Mesenchymal stem cell (in vitro differentiated cells and primary cell): ENCODE data around the gene CRTC3.
A peak's percentile ranks its signal among the peaks of the same experiment; 100 is the strongest.

Source experiments
- DNase-seq: peaks from one replicate; pipeline ENCODE4 v3.0.0-alpha.2; 2013
- H2AFZ ChIP-seq: one replicate; pipeline ENCODE4 v1.6.1; 2013; ENCODE audit warnings: low read depth, mild to moderate bottlenecking, control low read depth, inconsistent platforms, low read length, moderate library complexity
- H2AK5ac ChIP-seq: 2 replicates; pipeline ENCODE4 v1.6.1; 2013; ENCODE audit warnings: low read length, moderate library complexity, mild to moderate bottlenecking, inconsistent platforms; ENCODE audit not compliant: severe bottlenecking
- H2BK120ac ChIP-seq: one replicate; pipeline ENCODE4 v1.6.1; 2013; ENCODE audit warnings: low read depth, mild to moderate bottlenecking, inconsistent platforms, low read length, moderate library complexity
- H2BK12ac ChIP-seq, 2 experiments: one replicate each; pipeline ENCODE4 v1.6.1; 2013; ENCODE audit warnings: inconsistent platforms in 2 of 2, low read length in 2 of 2, mild to moderate bottlenecking in 2 of 2, moderate library complexity in 2 of 2, control low read depth in 1 of 2
- H2BK15ac ChIP-seq: one replicate; pipeline ENCODE4 v1.6.1; 2013; ENCODE audit warnings: mild to moderate bottlenecking, low read depth, inconsistent platforms; ENCODE audit not compliant: poor library complexity, severe bottlenecking
- H2BK5ac ChIP-seq: 2 replicates; pipeline ENCODE4 v1.6.1; 2013; ENCODE audit warnings: low read depth, mild to moderate bottlenecking, low read length, control low read depth, inconsistent platforms; ENCODE audit not compliant: poor library complexity, severe bottlenecking
- H3K14ac ChIP-seq, 2 experiments: one replicate each; pipeline ENCODE4 v1.6.1; 2013; ENCODE audit warnings: inconsistent platforms in 2 of 2, low read length in 2 of 2, control low read depth in 1 of 2, mild to moderate bottlenecking in 1 of 2, moderate library complexity in 1 of 2
- H3K18ac ChIP-seq, 2 experiments: one replicate each; pipeline ENCODE4 v1.6.1; 2013; ENCODE audit warnings: inconsistent platforms in 2 of 2, low read length in 2 of 2, control low read depth in 1 of 2, low read depth in 1 of 2, mild to moderate bottlenecking in 1 of 2
- H3K23ac ChIP-seq, 2 experiments: one replicate each; pipeline ENCODE4 v1.6.1; 2013; ENCODE audit warnings: inconsistent platforms in 2 of 2, low read length in 2 of 2, mild to moderate bottlenecking in 2 of 2, moderate library complexity in 2 of 2, control low read depth in 1 of 2
- H3K27ac ChIP-seq: 2 replicates; pipeline ENCODE4 v1.5.1; 2013; ENCODE audit warnings: mild to moderate bottlenecking, moderate library complexity, low read length, control low read depth, inconsistent platforms; ENCODE audit not compliant: poor library complexity, severe bottlenecking
- H3K27me3 ChIP-seq, 2 experiments: 2 replicates each; pipeline versions ENCODE4 v1.6.1 to v1.7.0; 2013; ENCODE audit warnings: low read length in 2 of 2, mild to moderate bottlenecking in 2 of 2, moderate library complexity in 2 of 2, control low read depth in 1 of 2, inconsistent platforms in 1 of 2; ENCODE audit not compliant: control insufficient read depth in 1 of 2, insufficient read depth in 1 of 2
- H3K36me3 ChIP-seq, 2 experiments: 2 replicates each; pipeline versions ENCODE4 v1.6.1 to v1.7.0; 2013; ENCODE audit warnings: low read length in 2 of 2, control low read depth in 1 of 2, inconsistent platforms in 1 of 2, low read depth in 1 of 2, mild to moderate bottlenecking in 1 of 2; ENCODE audit not compliant: insufficient read depth in 2 of 2, control insufficient read depth in 1 of 2
- H3K4ac ChIP-seq, 2 experiments: one replicate each; pipeline ENCODE4 v1.6.1; 2013; ENCODE audit warnings: inconsistent platforms in 2 of 2, low read length in 2 of 2, mild to moderate bottlenecking in 2 of 2, moderate library complexity in 2 of 2, control low read depth in 1 of 2, low read depth in 1 of 2
- H3K4me1 ChIP-seq: 2 replicates; pipeline ENCODE4 v1.6.1; 2013; ENCODE audit warnings: low read depth, low read length, control low read depth; ENCODE audit not compliant: control insufficient read depth, insufficient read depth
- H3K4me2 ChIP-seq: 2 replicates; pipeline ENCODE4 v1.6.1; 2013; ENCODE audit warnings: low read length, mild to moderate bottlenecking, inconsistent platforms; ENCODE audit not compliant: poor library complexity, severe bottlenecking
- H3K4me3 ChIP-seq, 2 experiments: 2 replicates each; pipeline versions ENCODE4 v1.5.1 to v1.7.0; 2013; ENCODE audit warnings: low read length in 2 of 2, mild to moderate bottlenecking in 2 of 2, control low read depth in 1 of 2, low read depth in 1 of 2; ENCODE audit not compliant: insufficient read depth in 1 of 2
- H3K79me1 ChIP-seq: replicated peaks from 2 replicates; pipeline ENCODE4 v1.6.1; 2013; ENCODE audit warnings: mild to moderate bottlenecking, control low read depth, low read length, inconsistent platforms; ENCODE audit not compliant: poor library complexity, severe bottlenecking
- H3K9ac ChIP-seq: 2 replicates; pipeline ENCODE4 v1.7.0; 2013; ENCODE audit warnings: mild to moderate bottlenecking, low read length, moderate library complexity
- H3K9me3 ChIP-seq: 2 replicates; pipeline ENCODE4 v1.7.0; 2013; ENCODE audit warnings: mild to moderate bottlenecking, low read length; ENCODE audit not compliant: control insufficient read depth
- H4K8ac ChIP-seq: one replicate; pipeline ENCODE4 v1.6.1; 2013; ENCODE audit warnings: inconsistent platforms, mild to moderate bottlenecking, low read length, moderate library complexity
- H4K91ac ChIP-seq: one replicate; pipeline ENCODE4 v1.6.1; 2013; ENCODE audit warnings: mild to moderate bottlenecking, low read length, inconsistent platforms
- WGBS: methylation state at CpG from one replicate; pipeline ENCODE4 v1.1.7; 2013; ENCODE audit warnings: mixed read lengths; 5-methylcytosine and 5-hydroxymethylcytosine counted together

CRTC3 gene

DNA sequence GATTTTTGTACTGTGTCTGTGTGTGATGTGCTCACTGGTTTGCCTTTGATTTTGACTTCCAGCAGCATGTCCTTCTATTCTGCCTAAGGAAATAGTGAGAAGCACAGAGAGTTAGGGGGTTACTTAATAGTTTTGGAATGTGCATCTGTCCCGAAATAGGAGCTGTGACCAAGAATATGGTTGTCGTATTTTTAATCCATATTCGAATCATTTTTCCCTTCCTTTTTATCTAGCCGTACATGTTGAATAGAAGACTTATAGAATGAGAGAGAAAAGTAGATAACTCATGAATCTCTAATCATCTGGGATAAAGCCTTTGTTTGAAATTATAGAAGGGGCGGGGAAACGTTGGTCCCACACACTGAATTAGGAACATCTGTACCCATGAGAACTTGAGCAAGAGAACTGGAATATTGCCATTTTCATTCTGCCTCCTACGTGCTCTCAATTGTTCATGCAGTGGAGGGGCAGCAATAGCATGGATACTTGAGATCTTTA is 23.6 kb downstream of the CRTC3 start:
- H2AK5ac ChIP-seq = no peak overlapping the region
- no peak overlapping the region for H2AFZ ChIP-seq
- no peak overlapping the region for H3K4me2 ChIP-seq
- DNase-seq = peak; percentile 38
- H3K79me1 ChIP-seq = peaks cover 22% of the 10 kb centered on the region
- H2BK12ac ChIP-seq = no peak overlapping the region
- H3K27ac ChIP-seq = peak overlapping the region; percentile 37
- peaks cover 0 to 11% of the 10 kb centered on the region in 2 experiments for H3K36me3 ChIP-seq
- H3K4me3 ChIP-seq = peak overlapping the region in 1 of 2 experiments; percentile 17
- no peak overlapping the region for H2BK15ac ChIP-seq
- no peak overlapping the region for H3K4ac ChIP-seq
- WGBS = 77% methylated on average over 5 of the region's 7 CpGs
- H3K9ac ChIP-seq = peak overlapping the region; percentile 67
- no peak overlapping the region for H3K14ac ChIP-seq
- H2BK5ac ChIP-seq = no peak overlapping the region
- no peaks in the 10 kb centered on the region for H3K27me3 ChIP-seq
- H3K4me1 ChIP-seq = peaks cover 2% of the 10 kb centered on the region
- no peak overlapping the region for H2BK120ac ChIP-seq
- no peak overlapping the region for H4K8ac ChIP-seq
- H3K23ac ChIP-seq = no peak overlapping the region
- no peak overlapping the region for H3K18ac ChIP-seq
- H3K9me3 ChIP-seq = no peaks in the 10 kb centered on the region
- H4K91ac ChIP-seq = no peak overlapping the region

DNA sequence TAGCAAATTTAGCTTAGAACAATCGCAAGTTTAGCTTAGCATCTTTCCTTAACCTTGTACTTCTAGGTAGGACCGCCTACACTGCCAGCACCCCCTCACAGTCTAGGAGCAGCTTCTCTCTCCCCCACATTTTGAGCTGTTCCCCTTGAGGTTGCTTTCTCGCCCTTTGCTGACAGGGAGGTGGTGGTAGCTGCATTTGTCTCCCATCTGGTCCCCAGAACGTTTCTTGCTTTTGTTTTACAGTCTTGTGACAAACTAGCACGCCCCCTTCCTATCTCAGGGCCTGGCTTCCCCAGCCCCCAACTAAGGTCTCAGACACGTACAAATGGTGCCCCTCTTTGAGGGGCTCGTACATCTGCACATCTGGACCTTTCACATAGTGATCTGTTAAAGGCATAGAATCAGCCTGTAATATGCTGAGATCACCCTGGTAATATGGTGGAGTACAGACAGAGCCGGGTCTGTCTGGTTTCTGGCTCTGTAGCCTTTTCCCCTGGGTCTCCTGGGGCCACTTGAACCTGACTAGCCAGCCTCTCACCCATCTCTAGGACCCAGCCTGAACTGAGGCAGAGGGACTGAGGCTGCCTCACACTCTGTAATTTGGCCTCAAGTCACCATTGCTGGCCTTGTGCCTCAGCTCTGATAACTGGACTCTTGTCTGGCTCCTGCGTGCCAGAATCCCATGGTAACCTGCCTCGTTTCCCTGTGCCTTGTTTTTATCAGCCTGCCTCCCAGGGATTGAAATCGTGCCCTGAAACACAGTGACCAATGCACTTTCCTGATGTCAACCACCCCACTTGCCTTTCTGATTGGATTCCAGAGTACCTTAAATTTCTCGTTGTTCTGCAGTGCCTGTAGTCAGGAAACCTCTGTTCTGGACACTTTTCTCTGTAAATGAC is 27.7 kb downstream of the CRTC3 start:
- Histone ChIP-seq H2AK5ac (no peak overlapping the region), H3K27me3 (no peaks in the 10 kb centered on the region), H3K4me2 (no peak overlapping the region), H3K79me1 (peaks cover 33% of the 10 kb centered on the region), H3K14ac (peak overlapping the region in 1 of 2 experiments; percentile 81), H4K91ac (peak overlapping the region; percentile 65), H4K8ac (no peak overlapping the region), H3K4ac (peak overlapping the region; percentile 31 to 71), H2AFZ (no peak overlapping the region), H2BK15ac (peak overlapping the region; percentile 41), H3K9me3 (no peaks in the 10 kb centered on the region), H3K4me1 (no peaks in the 10 kb centered on the region), H3K4me3 (peak overlapping the region in 1 of 2 experiments; percentile 24), H3K18ac (peak overlapping the region; percentile 45 to 77), H3K23ac (no peak overlapping the region), H3K27ac (no peak overlapping the region), H2BK5ac (no peak overlapping the region), H3K9ac (peak overlapping the region; percentile 39), H3K36me3 (peaks cover 0 to 3% of the 10 kb centered on the region in 2 experiments), H2BK12ac (peak overlapping the region; percentile 14 to 82), H2BK120ac (no peak overlapping the region)
- DNase-seq = peak; percentile 25
- 71% methylated on average over 12 of the region's 12 CpGs for WGBS

- WGBS = 45% methylated on average over 4 of the region's 4 CpGs
- Histone ChIP-seq H3K27me3 (no peaks in the 10 kb centered on the region), H3K4ac (no peak overlapping the region), H3K9ac (peak overlapping the region; percentile 39), H3K36me3 (peaks cover 0 to 3% of the 10 kb centered on the region in 2 experiments), H2BK5ac (no peak overlapping the region), H3K4me2 (no peak overlapping the region), H3K23ac (no peak overlapping the region), H2BK15ac (no peak overlapping the region), H2BK120ac (no peak overlapping the region), H2AFZ (no peak overlapping the region), H3K79me1 (peaks cover 37% of the 10 kb centered on the region), H2AK5ac (no peak overlapping the region), H3K4me1 (no peaks in the 10 kb centered on the region), H2BK12ac (no peak overlapping the region), H3K4me3 (peak overlapping the region in 1 of 2 experiments; percentile 24), H3K9me3 (no peaks in the 10 kb centered on the region), H4K8ac (no peak overlapping the region), H3K27ac (no peak overlapping the region), H3K18ac (no peak overlapping the region), H3K14ac (no peak overlapping the region), H4K91ac (no peak overlapping the region)
- peak; percentile 47 for DNase-seq
Observed at GRCh38 chr15:90558171-90558573, 28.4 kb downstream of the CRTC3 start.

- 100% methylated on average over 1 of the region's 1 CpG for WGBS
- Histone ChIP-seq H2BK120ac (no peak overlapping the region), H3K27me3 (no peaks in the 10 kb centered on the region)
Observed at GRCh38 chr15:90559119-90559518, 29.4 kb downstream of the CRTC3 start.

More at GRCh38 chr15:90559119-90559518, 29.4 kb downstream of the CRTC3 start:
- H3K27ac ChIP-seq = no peak overlapping the region
- no peak overlapping the region for H2BK5ac ChIP-seq
- no peak overlapping the region for H3K4me2 ChIP-seq
- no peak overlapping the region for H2BK15ac ChIP-seq
- no peak overlapping the region for H4K91ac ChIP-seq
- H2AFZ ChIP-seq = no peak overlapping the region
- H2AK5ac ChIP-seq = no peak overlapping the region
- no peak overlapping the region for H3K23ac ChIP-seq
- no peak overlapping the region for H3K4me3 ChIP-seq
- H3K79me1 ChIP-seq = peaks cover 37% of the 10 kb centered on the region
- no peak overlapping the region for H4K8ac ChIP-seq
- no peak overlapping the region for H3K9ac ChIP-seq
- H3K36me3 ChIP-seq = peaks cover 0 to 6% of the 10 kb centered on the region in 2 experiments
- no peak overlapping the region for H3K18ac ChIP-seq
- H2BK12ac ChIP-seq = no peak overlapping the region
- peaks cover 1% of the 10 kb centered on the region for H3K4me1 ChIP-seq
- no peak overlapping the region for H3K14ac ChIP-seq
- H3K4ac ChIP-seq = no peak overlapping the region
- no peaks in the 10 kb centered on the region for H3K9me3 ChIP-seq
- no peak for DNase-seq
